Stimulated activated CD4-positive, alpha-beta T cell treated with anti-CD3 and anti-CD28 coated beads, Interleukin-15, amount 100 ng/mL, for 1 hour (primary cell): ENCODE results near the gene EPB41L3.
"Not testable (repeated sequence)": the region's sequence is repeated elsewhere in the genome, so short reads cannot be mapped to it uniquely, and the experiment has no call there.

Experiments
- DNase-seq, 2 donors: peaks; one replicate each; pipeline ENCODE4 v3.0.0-alpha.2; 2020; ENCODE audit warnings: low read depth in 1 of 2, low spot score in 1 of 2

EPB41L3 gene

GRCh38 chr18:5500158-5500939, 43.4 kb downstream of the EPB41L3 start:
- no peak for DNase-seq

DNA sequence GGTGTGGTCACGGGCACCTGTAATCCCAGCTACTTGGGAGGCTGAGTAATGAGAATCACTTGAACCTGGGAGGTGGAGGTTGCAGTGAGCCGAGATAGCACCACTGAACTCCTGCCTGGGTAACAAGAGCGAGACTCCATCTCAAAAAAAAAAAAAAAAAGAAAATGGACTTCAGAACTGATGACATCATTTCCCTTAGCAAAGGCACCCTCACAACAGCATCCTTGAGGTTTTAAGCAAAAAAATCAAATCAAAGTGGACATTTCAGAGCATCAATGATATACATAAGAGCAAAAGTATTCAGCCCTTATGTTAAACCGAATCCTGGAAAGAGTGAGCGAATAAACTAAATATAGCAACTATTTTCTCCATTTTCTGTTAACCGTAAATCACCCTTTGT, 45.3 kb downstream of the EPB41L3 start:
- no peak for DNase-seq

GRCh38 chr18:5496305-5496704, 47.5 kb downstream of the EPB41L3 start:
- no peak for DNase-seq

DNA sequence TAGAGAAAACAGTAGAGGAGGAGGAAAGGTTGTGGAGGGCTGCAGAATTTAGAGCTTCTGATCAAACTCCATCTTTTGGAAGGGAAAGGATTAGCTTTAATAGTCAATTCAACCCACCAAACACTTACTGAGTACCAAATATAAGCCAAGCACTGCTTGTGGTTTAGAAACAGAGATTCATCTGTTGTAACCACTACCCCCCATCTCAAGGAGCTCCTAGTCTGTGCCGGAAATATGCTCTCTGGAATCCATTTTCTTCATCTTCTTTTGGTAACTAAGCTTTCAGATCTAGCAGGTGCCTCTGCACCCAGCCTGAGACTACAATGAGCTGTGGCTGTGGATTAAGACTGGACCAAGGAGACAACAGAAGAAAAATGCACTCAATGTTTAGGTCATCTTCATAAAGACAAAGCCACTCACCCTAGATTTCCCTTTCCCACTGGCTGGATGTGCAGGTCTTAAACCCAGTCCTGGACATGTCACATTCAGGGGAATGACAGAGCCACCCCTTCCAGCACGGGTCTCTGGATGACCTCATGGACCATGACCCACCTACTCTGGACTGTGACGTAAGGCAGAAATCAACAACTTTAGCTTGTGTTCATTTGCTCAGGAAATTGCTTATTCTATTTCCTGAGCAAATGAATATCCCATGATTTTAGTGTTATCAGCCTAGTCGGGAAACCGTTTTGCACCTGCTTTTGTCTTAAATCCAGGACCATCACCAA, 52.9 kb downstream of the EPB41L3 start:
- no peak for DNase-seq

DNA sequence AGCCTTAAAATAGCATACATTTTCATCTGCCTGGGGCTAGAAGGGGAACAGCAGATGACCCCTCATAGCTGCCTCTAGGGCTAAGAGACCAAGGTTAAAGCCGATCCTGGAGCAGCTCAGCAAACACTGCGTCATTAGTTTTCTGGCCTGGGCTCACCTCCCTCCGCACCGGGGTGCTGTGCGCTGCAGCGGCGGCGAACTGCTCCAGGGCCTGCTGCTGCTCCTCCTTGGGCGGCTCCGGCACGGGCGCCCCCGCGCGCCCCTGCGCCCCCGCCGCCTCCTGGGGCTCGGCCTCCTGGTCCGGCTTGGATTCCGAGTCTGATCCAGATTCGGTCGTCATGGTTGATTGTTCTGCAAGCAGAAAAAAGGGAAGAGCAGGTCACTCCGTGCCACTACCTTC, 55.0 kb downstream of the EPB41L3 start:
- DNase-seq: no peak

- DNase-seq: not testable (repeated sequence)
Observed at GRCh38 chr18:5488044-5488443, 55.8 kb downstream of the EPB41L3 start.

DNA sequence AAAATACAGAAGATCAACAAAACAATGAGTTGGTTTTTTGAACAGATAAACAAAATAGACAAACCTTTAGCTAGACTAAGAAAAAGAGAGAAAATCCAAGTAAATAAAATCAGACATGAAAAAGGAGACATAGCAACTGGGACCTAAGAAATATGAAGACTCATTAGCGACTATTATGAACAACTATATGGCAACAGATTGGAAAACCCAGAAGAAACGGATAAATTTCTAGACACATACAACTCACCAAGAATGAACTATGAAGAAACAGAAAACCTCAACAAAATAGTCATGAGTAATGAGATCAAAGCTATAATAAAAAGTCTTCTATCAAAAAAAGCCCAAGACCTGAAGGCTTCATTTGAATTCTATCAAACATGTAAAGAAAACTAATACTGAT, 59.3 kb downstream of the EPB41L3 start:
- DNase-seq: no peak

DNA sequence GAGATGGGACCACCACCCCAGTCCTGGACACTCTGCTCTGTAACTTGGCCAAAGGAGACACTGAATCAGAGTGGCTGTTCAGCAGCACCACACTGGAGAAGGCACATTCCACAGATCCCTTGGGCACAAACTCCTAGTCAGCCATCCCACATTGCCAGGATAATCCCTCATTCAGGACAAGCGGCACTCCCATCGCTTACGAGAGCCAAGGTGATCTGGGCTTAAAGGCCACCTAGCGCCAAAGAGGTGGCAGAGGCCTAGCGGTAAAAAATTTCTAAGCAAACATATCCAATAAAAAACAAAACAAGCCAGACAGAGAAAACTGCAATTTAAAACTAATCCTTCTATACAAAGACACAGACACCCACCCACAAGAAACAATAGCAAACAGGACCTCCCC, 62.2 kb downstream of the EPB41L3 start:
- no peak for DNase-seq

GRCh38 chr18:5478261-5478660, 65.5 kb downstream of the EPB41L3 start:
- no peak for DNase-seq

- DNase-seq: no peak
Observed at GRCh38 chr18:5476961-5477800, 66.6 kb downstream of the EPB41L3 start.

- DNase-seq: no peak
Observed at GRCh38 chr18:5475267-5475666, 68.5 kb downstream of the EPB41L3 start.

- DNase-seq: no peak
Observed at GRCh38 chr18:5469340-5469739, 74.5 kb downstream of the EPB41L3 start.

DNA sequence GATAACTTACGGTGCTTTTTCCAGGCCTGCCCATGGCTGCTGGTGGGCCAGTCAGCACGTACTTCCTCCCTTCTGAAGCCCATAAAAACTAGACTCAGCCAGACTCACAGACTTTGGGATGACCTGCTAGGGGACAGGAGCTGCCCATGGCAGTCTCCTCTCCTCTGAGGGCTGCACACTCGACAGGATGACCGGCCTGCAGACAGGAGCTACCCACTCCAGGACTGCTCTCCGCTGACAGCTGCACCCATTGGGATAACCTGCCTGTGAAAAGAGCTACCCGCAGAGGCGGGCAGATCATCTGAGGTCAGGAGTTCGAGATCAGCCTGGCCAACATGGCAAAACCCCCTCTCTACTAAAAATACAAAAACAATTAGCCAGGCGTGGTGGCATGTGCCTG, 75.4 kb downstream of the EPB41L3 start:
- no peak for DNase-seq

- no peak for DNase-seq
Observed at GRCh38 chr18:5467671-5468070, 76.1 kb downstream of the EPB41L3 start.

DNA sequence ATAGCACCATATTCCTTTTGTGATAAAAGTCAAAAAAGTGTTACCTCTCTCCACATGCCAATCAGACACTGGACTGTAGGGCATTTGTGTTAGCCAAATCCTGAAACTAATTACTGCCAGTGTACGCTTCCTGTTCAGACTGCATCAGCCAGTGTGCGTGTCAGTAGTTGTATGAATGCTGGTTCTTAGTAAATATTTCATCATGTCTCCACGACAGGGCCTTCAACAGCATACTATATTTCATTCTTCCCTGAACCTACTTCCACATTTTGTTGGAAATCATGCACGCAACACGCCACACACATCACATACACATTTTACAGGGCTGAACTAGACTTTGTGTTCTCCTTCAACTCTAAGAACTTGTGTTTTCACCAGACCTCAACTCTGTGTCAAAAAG, 77.5 kb downstream of the EPB41L3 start:
- no peak for DNase-seq

DNA sequence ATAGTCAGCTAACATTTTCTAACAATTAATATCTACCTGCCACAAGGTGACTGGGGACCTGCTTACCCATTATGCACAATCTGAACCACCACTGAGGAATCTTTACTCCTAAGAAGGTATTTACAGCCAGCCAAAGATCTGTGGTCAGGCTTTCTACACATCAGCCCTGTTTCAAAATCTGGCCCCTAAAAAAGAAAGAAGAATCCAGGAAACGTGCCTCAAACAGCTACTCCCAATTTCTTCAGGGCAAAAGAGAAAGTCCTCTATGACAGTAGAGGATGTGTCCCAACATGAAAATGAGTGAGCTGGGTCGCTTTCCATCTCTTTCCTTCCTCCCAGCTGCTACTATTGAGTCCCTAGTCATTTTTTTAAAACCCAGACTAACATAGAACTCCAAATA, 79.5 kb downstream of the EPB41L3 start:
- DNase-seq: no peak

DNA sequence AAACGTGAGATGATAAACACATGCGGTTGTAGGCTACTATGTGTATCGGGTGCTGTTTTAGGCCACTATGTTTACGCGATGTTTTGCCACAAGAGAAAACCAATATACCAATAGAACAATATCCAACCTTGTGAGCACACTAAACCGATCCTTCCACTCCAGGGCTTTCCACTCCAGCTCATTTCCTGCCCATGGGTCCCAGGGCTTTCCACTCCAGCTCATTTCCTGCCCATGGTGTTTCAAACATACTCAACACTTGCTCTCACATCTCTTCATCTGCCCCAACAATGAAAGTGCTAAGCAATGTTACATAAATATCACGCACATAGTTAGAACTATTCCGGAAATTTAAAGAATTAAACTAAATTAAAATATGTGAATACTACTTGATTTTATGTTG, 80.0 kb downstream of the EPB41L3 start:
- DNase-seq: no peak

- DNase-seq: no peak
Observed at GRCh38 chr18:5463390-5463789, 80.4 kb downstream of the EPB41L3 start.

GRCh38 chr18:5462227-5462626, 81.6 kb downstream of the EPB41L3 start:
- no peak for DNase-seq

DNA sequence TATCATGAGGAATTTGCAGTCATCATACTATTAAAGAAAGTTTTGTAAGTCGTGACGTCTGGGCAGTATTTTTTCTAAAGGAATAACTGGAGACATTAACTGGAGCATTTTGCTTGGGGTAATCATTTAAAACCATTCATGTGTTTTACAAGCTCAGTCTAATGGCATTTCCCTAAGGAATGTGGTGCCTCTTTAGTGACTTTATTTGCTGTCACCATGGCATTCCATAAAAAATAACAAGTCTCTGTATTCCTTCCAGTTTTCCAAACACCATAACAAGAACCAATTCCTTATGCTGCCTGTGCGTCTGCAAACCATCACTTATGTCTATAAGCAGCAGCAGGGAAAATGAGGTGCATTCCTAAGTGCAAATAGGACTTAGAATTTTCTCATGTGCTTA, 82.8 kb downstream of the EPB41L3 start:
- no peak for DNase-seq

DNA sequence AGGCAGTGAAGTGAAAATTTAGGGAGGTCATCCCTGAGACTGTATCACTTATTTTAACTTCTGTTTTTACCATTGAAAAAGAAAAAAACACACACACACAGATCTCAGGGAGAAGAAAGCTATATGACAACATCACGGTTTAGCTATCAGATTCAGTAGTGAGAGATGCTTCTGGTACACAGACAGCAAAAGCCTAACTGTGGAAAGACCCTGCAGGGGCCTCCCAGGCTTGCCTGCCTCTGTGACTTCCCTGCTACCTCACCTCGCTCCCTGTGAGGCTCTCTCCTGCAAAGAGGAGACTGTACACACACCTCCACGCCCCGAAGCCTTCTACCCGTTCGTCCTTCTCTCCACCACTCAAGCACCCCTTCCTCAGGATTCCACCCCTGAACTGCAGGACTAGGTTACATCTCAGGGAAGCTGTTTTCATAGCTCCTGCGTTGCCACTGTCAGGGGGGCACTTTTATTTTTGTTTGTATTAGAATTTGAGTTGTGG, 86.3 kb downstream of the EPB41L3 start:
- no peak for DNase-seq
